ENCODE data around the gene MS4A18.
"Not testable (repeated sequence)": the region's sequence is repeated elsewhere in the genome, so short reads cannot be mapped to it uniquely, and the experiment has no call there.

The MS4A18 gene

GRCh38 chr11:60724420-60724819 lies at the start of gene MS4A18:
MS4A18 (plus strand) TSS chr11:60724720.
- DNase-seq: no peak

- not testable (repeated sequence) for DNase-seq
Observed at GRCh38 chr11:60678231-60678630, 46.3 kb upstream of the MS4A18 start.

GRCh38 chr11:60679879-60680278 lies 44.6 kb upstream of the MS4A18 start:
- no peak for DNase-seq

- DNase-seq: peak; percentile 13 to 19
Observed at GRCh38 chr11:60680455-60681119, 43.9 kb upstream of the MS4A18 start.

GRCh38 chr11:60684541-60684848 lies 40.0 kb upstream of the MS4A18 start:
- not testable (repeated sequence) for DNase-seq

- DNase-seq: no peak
Observed at GRCh38 chr11:60691661-60692060, 32.9 kb upstream of the MS4A18 start.

GRCh38 chr11:60699284-60699691 lies 25.2 kb upstream of the MS4A18 start, which contains the start of gene MS4A8:
MS4A8 (plus strand) TSS chr11:60699612; CDS start chr11:60700861, 1,249 bp downstream.
- DNase-seq: peak; percentile 95 to 99

GRCh38 chr11:60699936-60700335 lies 24.6 kb upstream of the MS4A18 start:
- DNase-seq: no peak

GRCh38 chr11:60700689-60701468 lies 23.6 kb upstream of the MS4A18 start:
- DNase-seq: peak; percentile 79 to 89

- no peak for DNase-seq
Observed at GRCh38 chr11:60701469-60701818, 23.1 kb upstream of the MS4A18 start.

- no peak for DNase-seq
Observed at GRCh38 chr11:60703374-60703773, 21.1 kb upstream of the MS4A18 start.

GRCh38 chr11:60705895-60706294 lies 18.6 kb upstream of the MS4A18 start:
- no peak for DNase-seq

GRCh38 chr11:60706931-60707330 lies 17.6 kb upstream of the MS4A18 start:
- DNase-seq: no peak

GRCh38 chr11:60710482-60710881 lies 14.0 kb upstream of the MS4A18 start:
- DNase-seq: no peak

GRCh38 chr11:60711276-60711675 lies 13.2 kb upstream of the MS4A18 start:
- no peak for DNase-seq

- DNase-seq: not testable (repeated sequence)
Observed at GRCh38 chr11:60713423-60713822, 11.1 kb upstream of the MS4A18 start.

GRCh38 chr11:60717956-60718355 lies 6.6 kb upstream of the MS4A18 start:
- DNase-seq: no peak

GRCh38 chr11:60718524-60719316 lies 5.8 kb upstream of the MS4A18 start:
- DNase-seq: no peak

GRCh38 chr11:60719391-60719790 lies 5.1 kb upstream of the MS4A18 start:
- no peak for DNase-seq

- DNase-seq: no peak
Observed at GRCh38 chr11:60720460-60720859, 4.1 kb upstream of the MS4A18 start.

- DNase-seq: no peak
Observed at GRCh38 chr11:60725592-60725991, 1.1 kb downstream of the MS4A18 start.

- no peak for DNase-seq
Observed at GRCh38 chr11:60731586-60731985, 7.1 kb downstream of the MS4A18 start.

GRCh38 chr11:60734279-60734678 lies 9.8 kb downstream of the MS4A18 start:
- DNase-seq: no peak

- no peak for DNase-seq
Observed at GRCh38 chr11:60739114-60739513, 14.6 kb downstream of the MS4A18 start.
